ENCODE measurements around the gene HM13.
"Not testable (repeated sequence)": the region's sequence is repeated elsewhere in the genome, so short reads cannot be mapped to it uniquely, and the experiment has no call there.

The HM13 gene

GRCh38 chr20:31567380-31567720, 53.1 kb downstream of the HM13 start:
- DNase-seq (ENCODE audit: low read depth), result no peak

GRCh38 chr20:31568041-31568731, 53.9 kb downstream of the HM13 start:
- no peak for DNase-seq (ENCODE audit: low read depth)

GRCh38 chr20:31568773-31569162, 54.5 kb downstream of the HM13 start:
- no peak for DNase-seq (ENCODE audit: low read depth)

- peak; percentile 47 for DNase-seq (ENCODE audit: low read depth)
Measured at GRCh38 chr20:31569163-31570020, 55.1 kb downstream of the HM13 start.

GRCh38 chr20:31570021-31570463, 55.8 kb downstream of the HM13 start:
- no peak for DNase-seq (ENCODE audit: low read depth)

GRCh38 chr20:31570735-31571617, 56.7 kb downstream of the HM13 start:
- no peak for DNase-seq (ENCODE audit: low read depth)

GRCh38 chr20:31572042-31572700, 57.9 kb downstream of the HM13 start:
- DNase-seq (ENCODE audit: low read depth), result no peak

GRCh38 chr20:31572701-31573554, 58.7 kb downstream of the HM13 start:
- peak; percentile 81 for DNase-seq (ENCODE audit: low read depth)

GRCh38 chr20:31573555-31574321, 59.5 kb downstream of the HM13 start:
- DNase-seq (ENCODE audit: low read depth), result no peak

GRCh38 chr20:31574986-31575385, 60.7 kb downstream of the HM13 start:
- DNase-seq (ENCODE audit: low read depth), result not testable (repeated sequence)

GRCh38 chr20:31576751-31577150, 62.5 kb downstream of the HM13 start:
- DNase-seq (ENCODE audit: low read depth), result no peak

- DNase-seq (ENCODE audit: low read depth), result no peak
Measured at GRCh38 chr20:31577194-31577593, 63.0 kb downstream of the HM13 start.

- DNase-seq (ENCODE audit: low read depth), result no peak
Measured at GRCh38 chr20:31578448-31579138, 64.4 kb downstream of the HM13 start.

GRCh38 chr20:31579245-31579644, 65.0 kb downstream of the HM13 start:
- DNase-seq (ENCODE audit: low read depth), result no peak

- DNase-seq (ENCODE audit: low read depth), result not testable (repeated sequence)
Measured at GRCh38 chr20:31579941-31580651, 65.9 kb downstream of the HM13 start.

GRCh38 chr20:31580706-31581105, 66.5 kb downstream of the HM13 start:
- no peak for DNase-seq (ENCODE audit: low read depth)

- DNase-seq (ENCODE audit: low read depth), result no peak
Measured at GRCh38 chr20:31581391-31581790, 67.1 kb downstream of the HM13 start.

GRCh38 chr20:31587545-31588389, 73.5 kb downstream of the HM13 start:
- no peak for DNase-seq (ENCODE audit: low read depth)

All from stimulated activated CD8-positive, alpha-beta memory T cell treated with anti-CD3 and anti-CD28 coated beads, Interleukin-12 subunit alpha, Interleukin-12 subunit beta, amount 100 ng/mL, for 4 hours (primary cell).